ENCODE data around the gene NELFCD. TPM values are rescaled to one million over a fixed set of nuclear protein-coding genes. Genes with fewer than 3 reads are reported as not detected.
"Not testable (repeated sequence)": the region's sequence is repeated elsewhere in the genome, so short reads cannot be mapped to it uniquely, and the experiment has no call there.

Gene NELFCD
- polyA plus RNA-seq, 4 donors, result 29.5 to 74.2 (median 44.8) TPM

- peaks cover 0 to 8% of the 10 kb centered on the region in 2 donors for H3K9me3 ChIP-seq (ENCODE audit: control insufficient read depth in 2 of 2, insufficient read depth in 1 of 2, low read depth in 1 of 2, low read length in 1 of 2)
- no peaks in the 10 kb centered on the region for H3K4me1 ChIP-seq (ENCODE audit: control insufficient read depth in 3 of 3, insufficient read depth in 2 of 3, low read depth in 1 of 3, low read length in 2 of 3)
- no peak overlapping the region for H3K27ac ChIP-seq (ENCODE audit: low read depth in 1 of 3, low read length in 2 of 3)
- DNase-seq, result no peak
- no peaks in the 10 kb centered on the region for H3K27me3 ChIP-seq (ENCODE audit: control insufficient read depth in 3 of 3, insufficient read depth in 3 of 3, low read length in 3 of 3)
- WGBS, 3 donors, result 86 to 88% (median 87%) methylated on average over 3 of the region's 3 CpGs
- H3K36me3 ChIP-seq (ENCODE audit: control insufficient read depth in 3 of 3, insufficient read depth in 2 of 3, low read depth in 1 of 3, low read length in 3 of 3), result no peaks in the 10 kb centered on the region
- H3K4me3 ChIP-seq (ENCODE audit: low read depth in 1 of 3, low read length in 3 of 3), result no peak overlapping the region
- no peak for FAIRE-seq
These were observed 4.9 kb upstream of the NELFCD start for GRCh38 chr20:58976061-58976730.

- 56 to 64% (median 59%) methylated on average over 6 of the region's 6 CpGs for WGBS, 3 donors
- no peak for FAIRE-seq
These were observed 2.5 kb upstream of the NELFCD start for GRCh38 chr20:58978351-58979190.

GRCh38 chr20:58981628-58982364 is 740 bp downstream of the NELFCD start:
- FAIRE-seq, result no peak
- DNase-seq, result peak; percentile 31 to 69
- peak overlapping the region; percentile 65 to 96 (median 87) for H3K4me3 ChIP-seq (ENCODE audit: low read depth in 1 of 3, low read length in 3 of 3)
- H3K4me1 ChIP-seq (ENCODE audit: control insufficient read depth in 3 of 3, insufficient read depth in 2 of 3, low read depth in 1 of 3, low read length in 2 of 3), result peaks cover 0 to 10% (median 6%) of the 10 kb centered on the region in 3 donors
- 8 to 18% (median 18%) methylated on average over 29 of the region's 29 CpGs for WGBS, 3 donors
- H3K27me3 ChIP-seq (ENCODE audit: control insufficient read depth in 3 of 3, insufficient read depth in 3 of 3, low read length in 3 of 3), result no peaks in the 10 kb centered on the region
- peaks cover 0 to 6% (median 3%) of the 10 kb centered on the region in 3 donors for H3K36me3 ChIP-seq (ENCODE audit: control insufficient read depth in 3 of 3, insufficient read depth in 2 of 3, low read depth in 1 of 3, low read length in 3 of 3)
- H3K27ac ChIP-seq (ENCODE audit: low read depth in 1 of 3, low read length in 2 of 3), result no peak overlapping the region
- no peaks in the 10 kb centered on the region for H3K9me3 ChIP-seq (ENCODE audit: control insufficient read depth in 2 of 2, insufficient read depth in 1 of 2, low read depth in 1 of 2, low read length in 1 of 2)

More at GRCh38 chr20:58978351-58979190, 2.5 kb upstream of the NELFCD start:
- no peak for DNase-seq
- Histone ChIP-seq H3K9me3 (ENCODE audit: control insufficient read depth in 2 of 2, insufficient read depth in 1 of 2, low read depth in 1 of 2, low read length in 1 of 2) (peaks cover 0 to 8% of the 10 kb centered on the region in 2 donors), H3K4me3 (ENCODE audit: low read depth in 1 of 3, low read length in 3 of 3) (no peak overlapping the region), H3K27ac (ENCODE audit: low read depth in 1 of 3, low read length in 2 of 3) (no peak overlapping the region), H3K4me1 (ENCODE audit: control insufficient read depth in 3 of 3, insufficient read depth in 2 of 3, low read depth in 1 of 3, low read length in 2 of 3) (peaks cover 0 to 7% (median 6%) of the 10 kb centered on the region in 3 donors), H3K36me3 (ENCODE audit: control insufficient read depth in 3 of 3, insufficient read depth in 2 of 3, low read depth in 1 of 3, low read length in 3 of 3) (no peaks in the 10 kb centered on the region), H3K27me3 (ENCODE audit: control insufficient read depth in 3 of 3, insufficient read depth in 3 of 3, low read length in 3 of 3) (no peaks in the 10 kb centered on the region)

- Histone ChIP-seq H3K36me3 (ENCODE audit: control insufficient read depth in 3 of 3, insufficient read depth in 2 of 3, low read depth in 1 of 3, low read length in 3 of 3) (peaks cover 0 to 10% (median 6%) of the 10 kb centered on the region in 3 donors), H3K4me1 (ENCODE audit: control insufficient read depth in 3 of 3, insufficient read depth in 2 of 3, low read depth in 1 of 3, low read length in 2 of 3) (peaks cover 0 to 10% (median 6%) of the 10 kb centered on the region in 3 donors), H3K27ac (ENCODE audit: low read depth in 1 of 3, low read length in 2 of 3) (no peak overlapping the region), H3K4me3 (ENCODE audit: low read depth in 1 of 3, low read length in 3 of 3) (peak overlapping the region in 1 of 3 donors; percentile 65), H3K9me3 (ENCODE audit: control insufficient read depth in 2 of 2, insufficient read depth in 1 of 2, low read depth in 1 of 2, low read length in 1 of 2) (no peaks in the 10 kb centered on the region), H3K27me3 (ENCODE audit: control insufficient read depth in 3 of 3, insufficient read depth in 3 of 3, low read length in 3 of 3) (no peaks in the 10 kb centered on the region)
- WGBS, 3 donors, result 77 to 79% (median 79%) methylated on average over 12 of the region's 12 CpGs
- FAIRE-seq, result no peak
- no peak for DNase-seq
These were observed 1.5 kb downstream of the NELFCD start for GRCh38 chr20:58982406-58983114.

GRCh38 chr20:58983115-58983468 is 2.0 kb downstream of the NELFCD start:
- WGBS, 3 donors, result 91 to 93% (median 93%) methylated on average over 10 to 12 of the region's 12 CpGs

GRCh38 chr20:58984691-58985090 is 3.6 kb downstream of the NELFCD start:
- 82 to 84% (median 83%) methylated on average over 6 of the region's 6 CpGs for WGBS, 3 donors
- DNase-seq (no peak), FAIRE-seq (no peak)
- Histone ChIP-seq H3K4me3 (ENCODE audit: low read depth in 1 of 3, low read length in 3 of 3) (no peak overlapping the region), H3K27me3 (ENCODE audit: control insufficient read depth in 3 of 3, insufficient read depth in 3 of 3, low read length in 3 of 3) (no peaks in the 10 kb centered on the region), H3K9me3 (ENCODE audit: control insufficient read depth in 2 of 2, insufficient read depth in 1 of 2, low read depth in 1 of 2, low read length in 1 of 2) (no peaks in the 10 kb centered on the region), H3K27ac (ENCODE audit: low read depth in 1 of 3, low read length in 2 of 3) (no peak overlapping the region), H3K36me3 (ENCODE audit: control insufficient read depth in 3 of 3, insufficient read depth in 2 of 3, low read depth in 1 of 3, low read length in 3 of 3) (peaks cover 7 to 28% (median 24%) of the 10 kb centered on the region in 3 donors), H3K4me1 (ENCODE audit: control insufficient read depth in 3 of 3, insufficient read depth in 2 of 3, low read depth in 1 of 3, low read length in 2 of 3) (peaks cover 0 to 10% (median 6%) of the 10 kb centered on the region in 3 donors)

More at GRCh38 chr20:58983115-58983468, 2.0 kb downstream of the NELFCD start:
- not testable (repeated sequence) for FAIRE-seq; H3K27ac ChIP-seq (ENCODE audit: low read depth in 1 of 3, low read length in 2 of 3); DNase-seq; H3K27me3 ChIP-seq (ENCODE audit: control insufficient read depth in 3 of 3, insufficient read depth in 3 of 3, low read length in 3 of 3); H3K9me3 ChIP-seq (ENCODE audit: control insufficient read depth in 2 of 2, insufficient read depth in 1 of 2, low read depth in 1 of 2, low read length in 1 of 2); H3K4me3 ChIP-seq (ENCODE audit: low read depth in 1 of 3, low read length in 3 of 3)
- H3K4me1 ChIP-seq (ENCODE audit: control insufficient read depth in 3 of 3, insufficient read depth in 2 of 3, low read depth in 1 of 3, low read length in 2 of 3), result peaks cover 0 to 10% (median 6%) of the 10 kb centered on the region in 3 donors
- peaks cover 2 to 13% (median 11%) of the 10 kb centered on the region in 3 donors for H3K36me3 ChIP-seq (ENCODE audit: control insufficient read depth in 3 of 3, insufficient read depth in 2 of 3, low read depth in 1 of 3, low read length in 3 of 3)

- H3K9me3 ChIP-seq (ENCODE audit: control insufficient read depth in 2 of 2, insufficient read depth in 1 of 2, low read depth in 1 of 2, low read length in 1 of 2), result no peaks in the 10 kb centered on the region
- H3K27me3 ChIP-seq (ENCODE audit: control insufficient read depth in 3 of 3, insufficient read depth in 3 of 3, low read length in 3 of 3), result no peaks in the 10 kb centered on the region
- peaks cover 11 to 32% (median 24%) of the 10 kb centered on the region in 3 donors for H3K36me3 ChIP-seq (ENCODE audit: control insufficient read depth in 3 of 3, insufficient read depth in 2 of 3, low read depth in 1 of 3, low read length in 3 of 3)
- H3K4me3 ChIP-seq (ENCODE audit: low read depth in 1 of 3, low read length in 3 of 3), result no peak overlapping the region
- peaks cover 0 to 10% (median 6%) of the 10 kb centered on the region in 3 donors for H3K4me1 ChIP-seq (ENCODE audit: control insufficient read depth in 3 of 3, insufficient read depth in 2 of 3, low read depth in 1 of 3, low read length in 2 of 3)
- FAIRE-seq (no peak), DNase-seq (no peak)
- no peak overlapping the region for H3K27ac ChIP-seq (ENCODE audit: low read depth in 1 of 3, low read length in 2 of 3)
- WGBS, 3 donors, result 66 to 84% (median 82%) methylated on average over 5 of the region's 5 CpGs
These were observed 4.6 kb downstream of the NELFCD start for GRCh38 chr20:58985656-58986055.

Measured in small intestine (tissue), 7 donors.